Activated CD4-positive, alpha-beta memory T cell treated with anti-CD3 and anti-CD28 coated beads for 36 hours (primary cell): ENCODE measurements around the gene TIGD3. TPM values are rescaled to one million over a fixed set of nuclear protein-coding genes. Genes with fewer than 3 reads are reported as not detected.
"Not testable (repeated sequence)": the region's sequence is repeated elsewhere in the genome, so short reads cannot be mapped to it uniquely, and the experiment has no call there.

Experiments used
- CTCF ChIA-PET: fragments of 350-600 bp; sonication (Branson Sonifier 250); formaldehyde crosslinking; loops from one replicate; lab custom pipeline; 2021; ENCODE audit warnings: antibody characterized with exemption, inconsistent platforms; lab: Charles Lee
- POLR2A ChIA-PET: fragments of 350-600 bp; sonication (Branson Sonifier 250); formaldehyde crosslinking; loops from one replicate; lab custom pipeline; 2021; ENCODE audit warnings: antibody characterized with exemption; lab: Charles Lee
- DNase-seq: peaks from one replicate; pipeline ENCODE4 v3.0.0-alpha.2; 2020
- H3K27ac Mint-ChIP-seq: one replicate; pipeline ENCODE4 v1.8.0; 2021; ENCODE audit warnings: mixed read lengths
- H3K27me3 Mint-ChIP-seq: one replicate; pipeline ENCODE4 v1.8.0; 2021; ENCODE audit warnings: mixed read lengths
- H3K36me3 Mint-ChIP-seq: one replicate; pipeline ENCODE4 v1.8.0; 2021; ENCODE audit warnings: mixed read lengths
- H3K4me1 Mint-ChIP-seq: one replicate; pipeline ENCODE4 v1.8.0; 2021; ENCODE audit warnings: low read depth, mixed read lengths
- H3K4me3 Mint-ChIP-seq: one replicate; pipeline ENCODE4 v1.8.0; 2021; ENCODE audit warnings: mild to moderate bottlenecking, mixed read lengths
- H3K9me3 Mint-ChIP-seq: one replicate; pipeline ENCODE4 v1.8.0; 2021; ENCODE audit warnings: mixed read lengths
- intact Hi-C: fragments of 100-400 bp; cut with micrococcal nuclease; formaldehyde crosslinking; loops from one replicate; pipeline ENCODE4 v1.15.1; 2023
- total RNA-seq, 2 experiments: library from RNA; stranded (reverse); gene quantifications; one replicate each; pipeline ENCODE4 v1.2.3, GENCODE V29; 2021

Gene TIGD3
- total RNA-seq, 2 experiments from 2014 or later, result 0.73 to 1.00 TPM

DNA sequence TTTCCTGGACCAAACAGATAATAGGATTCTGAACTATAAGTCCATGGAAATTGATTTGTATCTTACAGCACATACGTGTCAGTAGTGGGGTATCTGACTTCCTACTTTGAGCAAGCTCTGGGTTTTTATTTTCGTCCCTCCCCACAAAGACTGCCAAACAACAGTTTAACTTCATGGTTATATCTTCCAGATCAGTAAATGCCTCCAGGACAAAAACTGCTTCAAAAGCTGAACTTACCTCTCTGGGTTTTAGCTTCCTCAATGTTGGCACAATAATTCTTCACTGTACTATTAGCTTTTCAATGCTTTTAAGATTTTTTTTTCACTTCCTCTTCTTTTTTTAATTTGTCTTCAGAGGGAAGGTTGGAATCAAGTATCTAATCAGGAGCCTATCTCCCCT lies 25.1 kb upstream of the TIGD3 start:
- H3K27me3 Mint-ChIP-seq, result peaks cover 3% of the 10 kb centered on the region
- no peak overlapping the region for H3K4me3 Mint-ChIP-seq
- ChIA-PET POLR2A (interaction anchor here (0.5 to 1.0 kb wide), 5 partner anchors 51 to 508 kb away, joined by 3 to 6 read pairs (median 3); no protein-coding TSS in a partner anchor), CTCF (interaction anchor here (0.6 to 9.1 kb wide), 58 partner anchors 10 to 1056 kb away, joined by 3 to 184 read pairs (median 5); partner anchors contain the start of genes CDC42EP2, FAU, FRMD8 and MRPL49)
- intact Hi-C loops, result no loop called here
- H3K36me3 Mint-ChIP-seq, result peaks cover 2% of the 10 kb centered on the region
- H3K9me3 Mint-ChIP-seq, result no peaks in the 10 kb centered on the region
- H3K4me1 Mint-ChIP-seq, result peaks cover 7% of the 10 kb centered on the region
- H3K27ac Mint-ChIP-seq, result no peak overlapping the region
- DNase-seq, result no peak

DNA sequence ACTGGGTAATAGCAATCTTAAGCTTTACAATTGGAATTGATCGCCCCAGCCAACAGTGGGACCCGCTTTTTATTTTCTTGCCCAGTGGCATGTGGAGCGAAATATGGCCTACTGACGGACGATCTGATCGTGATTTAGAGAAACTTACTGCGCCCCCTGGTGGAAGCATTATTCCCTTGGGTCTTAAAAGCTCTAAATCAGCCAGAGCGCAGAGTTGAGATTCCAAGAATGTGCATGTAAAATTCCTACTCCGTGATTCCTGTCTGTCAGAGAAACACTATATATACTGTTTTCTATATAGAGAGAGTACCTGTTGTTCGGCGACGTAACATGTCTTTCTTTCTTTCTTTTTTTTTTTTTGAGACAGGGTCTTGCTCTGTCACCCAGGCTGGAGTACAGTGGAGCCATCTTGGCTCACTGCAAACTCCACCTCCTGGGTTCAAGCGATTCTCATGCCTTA lies 24.6 kb upstream of the TIGD3 start:
- POLR2A ChIA-PET, result interaction anchor here (0.5 to 1.0 kb wide), 5 partner anchors 50 to 509 kb away, joined by 3 to 6 read pairs (median 3); no protein-coding TSS in a partner anchor
- CTCF ChIA-PET, result interaction anchor here (0.6 to 9.1 kb wide), 60 partner anchors 9 to 365 kb away, joined by 3 to 184 read pairs (median 4); partner anchors contain the start of genes CDC42EP2, FAU, FRMD8 and MRPL49
- Mint-ChIP-seq H3K36me3 (peaks cover 2% of the 10 kb centered on the region), H3K4me1 (peaks cover 12% of the 10 kb centered on the region), H3K4me3 (no peak overlapping the region), H3K27me3 (peaks cover 3% of the 10 kb centered on the region), H3K27ac (no peak overlapping the region), H3K9me3 (no peaks in the 10 kb centered on the region)
- intact Hi-C loops, result loop anchor here (2.0 to 5.0 kb wide), 3 partner anchors 15 to 478 kb away; partner anchors contain the start of gene CDC42EP2
- DNase-seq, result peak; percentile 88

DNA sequence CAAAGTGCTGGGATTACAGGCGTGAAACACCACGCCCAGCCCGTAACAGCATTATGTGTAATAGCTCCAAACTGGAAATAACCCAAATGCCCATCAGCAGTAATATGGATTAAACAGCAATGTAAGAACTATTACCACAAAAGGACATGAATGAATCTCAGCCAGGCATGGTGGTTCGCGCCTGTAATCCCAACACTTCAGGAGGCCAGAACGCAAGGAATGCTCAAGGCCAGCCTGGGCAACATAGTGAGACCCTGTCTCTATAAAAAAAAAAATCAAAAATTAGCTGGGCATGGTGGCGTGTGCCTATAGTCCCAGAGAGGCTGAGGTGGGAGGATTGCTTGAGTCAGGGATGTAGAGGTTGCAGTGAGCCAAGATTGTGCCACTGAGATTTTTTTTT lies 24.0 kb upstream of the TIGD3 start:
- H3K4me1 Mint-ChIP-seq, result peaks cover 18% of the 10 kb centered on the region

DNA sequence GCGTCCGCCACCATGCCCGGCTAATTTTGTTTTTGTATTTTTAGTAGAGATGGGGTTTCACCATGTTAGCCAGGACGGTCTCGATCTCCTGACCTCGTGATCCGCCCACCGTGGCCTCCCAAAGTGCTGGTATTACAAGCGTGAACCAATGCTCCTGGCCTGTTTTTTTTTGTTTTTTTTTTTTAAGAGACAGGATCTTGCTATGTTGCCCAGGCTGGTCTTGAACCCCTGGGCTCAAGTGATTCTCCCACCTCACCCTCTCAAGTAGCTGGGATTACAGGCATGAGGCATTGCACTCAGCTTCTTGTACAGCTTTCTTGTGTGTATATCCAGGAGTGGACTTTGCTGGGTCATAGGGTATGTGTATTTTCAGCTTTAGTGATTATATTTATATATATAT lies 22.0 kb upstream of the TIGD3 start:
- CTCF ChIA-PET, result interaction anchor here (0.6 to 9.1 kb wide), 11 partner anchors 18 to 249 kb away, joined by 3 to 184 read pairs (median 4); partner anchors contain the start of genes CDC42EP2, CDCA5, SCYL1 and ZFPL1
- intact Hi-C loops, result loop anchor here (5.0 kb wide), 2 partner anchors 55 to 480 kb away; no protein-coding TSS in a partner anchor
- POLR2A ChIA-PET, result interaction anchor here (1.2 to 4.8 kb wide), 5 partner anchors 17 to 170 kb away, joined by 3 to 23 read pairs (median 4); partner anchors contain the start of genes CAPN1, CDC42EP2 and POLA2
- H3K36me3 Mint-ChIP-seq, H3K9me3 Mint-ChIP-seq, DNase-seq, H3K27ac Mint-ChIP-seq, H3K4me3 Mint-ChIP-seq, H3K27me3 Mint-ChIP-seq: not testable (repeated sequence)
- peaks cover 24% of the 10 kb centered on the region for H3K4me1 Mint-ChIP-seq

More for the DNA sequence above, 24.0 kb upstream of the TIGD3 start:
- peaks cover 1% of the 10 kb centered on the region for H3K27me3 Mint-ChIP-seq
- no peak overlapping the region for H3K27ac Mint-ChIP-seq
- POLR2A ChIA-PET, result interaction anchor here (0.7 to 1.0 kb wide), 2 partner anchors 50 kb away, joined by 3 read pairs; no protein-coding TSS in a partner anchor
- H3K4me3 Mint-ChIP-seq, result no peak overlapping the region
- peaks cover 4% of the 10 kb centered on the region for H3K36me3 Mint-ChIP-seq
- CTCF ChIA-PET, result interaction anchor here (0.6 to 9.1 kb wide), 43 partner anchors 9 to 222 kb away, joined by 3 to 184 read pairs (median 6); partner anchors contain the start of genes CDC42EP2, FAU, FRMD8 and MRPL49
- no peaks in the 10 kb centered on the region for H3K9me3 Mint-ChIP-seq
- intact Hi-C loops, result loop anchor here (2.0 to 5.0 kb wide), 3 partner anchors 16 to 478 kb away; partner anchors contain the start of gene CDC42EP2
- DNase-seq, result no peak

DNA sequence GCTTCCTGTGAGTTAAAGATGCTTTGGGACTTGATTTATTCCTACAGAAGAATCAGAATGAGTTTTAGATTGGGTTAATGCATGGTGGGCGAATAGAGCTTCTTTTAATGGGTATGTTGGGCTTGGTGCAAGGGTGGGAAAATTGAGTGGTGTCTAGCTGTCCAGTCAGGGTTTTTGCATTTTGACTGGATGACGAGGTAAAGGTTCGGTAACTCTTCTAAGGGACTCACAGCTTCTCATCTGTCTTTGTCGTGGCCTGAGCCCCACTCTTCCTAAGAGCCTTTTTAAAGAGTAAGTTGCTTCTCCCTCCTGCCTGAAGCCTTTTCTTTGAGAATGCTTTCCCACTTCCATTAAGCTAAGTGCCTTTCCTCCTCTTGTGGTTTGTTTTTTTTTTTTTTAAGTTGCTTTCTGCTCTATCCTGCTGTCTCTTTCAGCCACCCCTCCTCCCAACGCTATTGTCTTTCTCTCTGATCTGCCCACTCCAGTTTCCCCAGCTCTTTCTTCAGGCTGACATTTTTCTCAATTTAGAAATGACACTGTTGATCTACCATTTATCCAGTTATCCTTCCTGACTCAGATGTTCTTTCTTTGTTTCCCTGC lies 19.8 kb upstream of the TIGD3 start:
- Mint-ChIP-seq H3K4me1 (peaks cover 36% of the 10 kb centered on the region), H3K36me3 (peaks cover 11% of the 10 kb centered on the region), H3K27ac (peak overlapping the region; percentile 87), H3K9me3 (no peaks in the 10 kb centered on the region), H3K4me3 (peak overlapping the region; percentile 86), H3K27me3 (no peaks in the 10 kb centered on the region)
- POLR2A ChIA-PET, result interaction anchor here (0.6 to 4.8 kb wide), 12 partner anchors 50 to 326 kb away, joined by 3 to 23 read pairs (median 4); partner anchors contain the start of genes MALAT1, POLA2 and VPS51
- intact Hi-C loops, result loop anchor here (1.0 to 5.0 kb wide), 5 partner anchors 20 to 482 kb away; partner anchors contain the start of genes POLA2, SLC25A45 and TIGD3
- no peak for DNase-seq
- CTCF ChIA-PET, result interaction anchor here (0.7 to 9.1 kb wide), 5 partner anchors 15 to 488 kb away, joined by 3 to 184 read pairs (median 6); partner anchors contain the start of gene CDC42EP2

DNA sequence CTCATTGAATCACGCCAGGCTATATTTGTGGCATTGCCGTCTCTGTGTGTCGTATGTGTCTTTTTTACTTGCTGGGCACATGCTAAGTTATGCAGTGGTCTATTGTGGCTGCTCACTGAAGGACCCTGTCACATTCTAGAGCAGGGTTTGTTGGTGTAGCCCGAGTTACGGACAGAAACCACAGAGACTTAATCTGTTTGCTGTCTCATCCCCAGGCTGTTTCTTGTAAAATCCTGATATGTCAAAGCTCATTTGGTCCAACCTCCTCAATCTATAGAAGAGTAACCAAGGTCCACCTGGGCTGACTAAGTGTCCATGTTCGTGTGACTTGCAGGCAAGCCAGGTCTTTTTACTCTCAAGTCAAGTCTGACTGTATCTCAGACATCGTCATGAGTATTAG lies 15.9 kb upstream of the TIGD3 start:
- ChIA-PET POLR2A (no interaction called here), CTCF (interaction anchor here (1.7 to 2.0 kb wide), 3 partner anchors 9 to 23 kb away, joined by 4 to 16 read pairs (median 5); no protein-coding TSS in a partner anchor)
- intact Hi-C loops, result no loop called here
- H3K27ac Mint-ChIP-seq, result peak overlapping the region; percentile 65
- H3K4me3 Mint-ChIP-seq, result no peak overlapping the region
- no peaks in the 10 kb centered on the region for H3K9me3 Mint-ChIP-seq
- H3K4me1 Mint-ChIP-seq, result peaks cover 37% of the 10 kb centered on the region
- H3K27me3 Mint-ChIP-seq, result no peaks in the 10 kb centered on the region
- H3K36me3 Mint-ChIP-seq, result peaks cover 26% of the 10 kb centered on the region
- no peak for DNase-seq

DNA sequence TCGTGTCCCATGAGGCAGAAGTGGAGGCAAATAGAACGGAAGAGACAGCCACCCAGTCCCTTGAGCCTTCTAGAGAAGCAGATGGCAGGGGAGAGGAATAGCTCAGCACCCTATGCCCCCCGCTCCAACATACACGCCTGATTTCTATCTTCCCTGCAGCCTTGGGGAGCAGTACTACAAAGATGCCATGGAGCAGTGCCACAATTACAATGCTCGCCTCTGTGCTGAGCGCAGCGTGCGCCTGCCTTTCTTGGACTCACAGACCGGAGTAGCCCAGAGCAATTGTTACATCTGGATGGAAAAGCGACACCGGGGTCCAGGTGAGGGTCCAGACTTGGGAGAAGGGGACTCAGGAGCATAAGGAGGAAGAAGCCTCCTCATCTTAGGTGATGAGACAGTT lies 14.3 kb upstream of the TIGD3 start:
- Mint-ChIP-seq H3K4me3 (no peak overlapping the region), H3K36me3 (peaks cover 35% of the 10 kb centered on the region), H3K9me3 (no peaks in the 10 kb centered on the region), H3K4me1 (peaks cover 29% of the 10 kb centered on the region), H3K27me3 (no peaks in the 10 kb centered on the region), H3K27ac (no peak overlapping the region)
- ChIA-PET POLR2A (no interaction called here), CTCF (interaction anchor here (2.0 kb wide), 1 partner anchor 11 kb away, joined by 16 read pairs; no protein-coding TSS in a partner anchor)
- DNase-seq, result no peak
- intact Hi-C loops, result no loop called here

DNA sequence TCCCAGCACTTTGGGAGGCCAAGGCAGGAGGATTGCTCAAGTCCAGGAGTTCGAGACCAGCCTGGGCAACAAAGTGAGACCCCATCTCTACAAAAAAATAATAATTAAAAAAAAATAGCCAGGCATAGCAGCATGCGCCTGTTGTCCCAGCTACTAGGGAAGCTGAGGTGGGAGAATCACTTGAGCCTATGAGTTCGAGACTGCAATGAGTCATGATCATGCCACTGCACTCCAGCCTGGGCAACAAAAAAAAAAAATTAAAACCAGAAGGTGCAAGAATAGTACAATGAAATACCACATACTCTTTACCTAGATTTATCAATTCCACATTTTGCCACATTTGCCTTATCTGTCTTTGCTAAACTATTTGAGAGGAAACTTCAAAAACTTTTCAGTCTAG lies 12.7 kb upstream of the TIGD3 start:
- ChIA-PET CTCF (interaction anchor here (3.8 kb wide), 1 partner anchor 13 kb away, joined by 18 read pairs; no protein-coding TSS in a partner anchor), POLR2A (no interaction called here)
- Mint-ChIP-seq H3K36me3 (peaks cover 43% of the 10 kb centered on the region), H3K27ac (no peak overlapping the region), H3K9me3 (no peaks in the 10 kb centered on the region), H3K4me1 (peaks cover 23% of the 10 kb centered on the region), H3K27me3 (no peaks in the 10 kb centered on the region), H3K4me3 (no peak overlapping the region)
- DNase-seq, result no peak
- intact Hi-C loops, result no loop called here

DNA sequence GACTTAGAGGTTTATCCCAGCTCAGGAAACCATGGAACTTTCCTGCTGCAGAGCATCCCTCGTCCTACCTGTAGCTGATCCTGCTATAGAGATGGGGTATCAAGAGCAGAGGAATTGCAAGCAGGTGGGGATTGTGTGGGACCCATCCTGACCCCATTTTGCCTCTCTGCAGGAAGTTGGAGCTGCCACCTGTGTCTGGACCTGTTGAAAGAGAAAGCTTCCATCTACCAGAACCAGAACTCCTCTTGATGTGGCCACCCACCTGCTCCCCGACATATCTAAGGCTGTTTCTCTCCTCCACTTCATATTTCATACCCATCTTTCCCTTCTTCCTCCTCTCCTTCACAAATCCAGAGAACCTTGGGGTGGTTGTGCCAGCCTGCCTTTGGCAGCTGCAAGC lies 3.0 kb upstream of the TIGD3 start:
- Mint-ChIP-seq H3K27ac (peak overlapping the region; percentile 18), H3K27me3 (no peaks in the 10 kb centered on the region), H3K36me3 (peaks cover 20% of the 10 kb centered on the region), H3K4me3 (no peak overlapping the region), H3K9me3 (no peaks in the 10 kb centered on the region), H3K4me1 (peaks cover 12% of the 10 kb centered on the region)
- intact Hi-C loops, result no loop called here
- ChIA-PET POLR2A (interaction anchor here (1.0 to 1.6 kb wide), 2 partner anchors 18 to 73 kb away, joined by 4 to 5 read pairs; partner anchors contain the start of gene DPF2), CTCF (interaction anchor here (0.6 to 3.6 kb wide), 6 partner anchors 18 to 159 kb away, joined by 3 to 15 read pairs (median 4); partner anchors contain the start of gene DPF2)
- no peak for DNase-seq

DNA sequence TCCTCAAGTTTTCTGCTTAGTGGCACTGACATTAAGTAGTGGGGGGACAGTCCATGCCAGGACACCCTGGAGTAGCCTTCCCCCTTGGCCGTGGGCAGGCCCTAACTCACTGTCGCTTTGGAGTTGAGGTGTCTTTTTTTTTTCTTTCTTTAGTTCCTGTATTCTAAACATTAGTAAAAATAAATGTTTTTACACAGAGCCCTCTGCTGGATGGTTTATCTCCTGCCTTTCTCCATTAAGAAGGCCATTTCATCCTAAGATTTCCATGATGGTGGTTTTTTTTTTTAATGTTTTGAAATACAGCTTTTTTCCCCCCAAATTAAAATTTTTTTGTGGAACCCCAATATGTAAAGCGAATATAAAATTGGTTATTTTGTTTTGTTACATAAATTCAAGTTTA lies 1.8 kb upstream of the TIGD3 start:
- Mint-ChIP-seq H3K36me3 (peaks cover 18% of the 10 kb centered on the region), H3K4me3 (no peak overlapping the region), H3K27ac (no peak overlapping the region), H3K4me1 (peaks cover 12% of the 10 kb centered on the region), H3K27me3 (no peaks in the 10 kb centered on the region), H3K9me3 (no peaks in the 10 kb centered on the region)
- intact Hi-C loops, result no loop called here
- POLR2A ChIA-PET, result no interaction called here
- no peak for DNase-seq
- CTCF ChIA-PET, result interaction anchor here (1.4 to 3.6 kb wide), 4 partner anchors 9 to 37 kb away, joined by 3 to 15 read pairs (median 8); no protein-coding TSS in a partner anchor

DNA sequence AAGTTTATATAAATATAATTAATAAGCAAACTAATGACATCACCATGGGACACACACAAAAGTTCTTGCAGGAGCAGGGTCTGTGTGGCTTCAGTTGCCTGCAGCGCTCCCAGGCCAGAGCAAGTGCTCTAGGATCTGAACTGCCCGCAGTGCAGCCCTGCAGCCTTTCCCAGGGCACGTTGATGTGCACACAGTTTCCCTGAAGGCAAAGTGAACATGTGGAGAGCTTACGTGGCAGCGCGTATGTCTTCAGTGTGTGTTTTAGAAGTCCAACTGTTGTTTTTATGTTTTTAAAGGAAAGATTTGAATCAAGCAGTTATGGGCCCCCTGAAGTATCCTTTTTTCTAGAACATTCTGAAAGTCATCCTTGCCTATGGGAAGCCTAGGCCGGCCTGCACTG lies 1.2 kb upstream of the TIGD3 start:
- H3K4me3 Mint-ChIP-seq, result peak overlapping the region; percentile 18
- no peaks in the 10 kb centered on the region for H3K9me3 Mint-ChIP-seq
- ChIA-PET POLR2A (no interaction called here), CTCF (interaction anchor here (1.2 to 3.6 kb wide), 5 partner anchors 9 to 188 kb away, joined by 3 to 15 read pairs (median 5); no protein-coding TSS in a partner anchor)
- intact Hi-C loops, result no loop called here
- H3K27ac Mint-ChIP-seq, result no peak overlapping the region
- no peaks in the 10 kb centered on the region for H3K27me3 Mint-ChIP-seq
- peaks cover 12% of the 10 kb centered on the region for H3K4me1 Mint-ChIP-seq
- H3K36me3 Mint-ChIP-seq, result peaks cover 17% of the 10 kb centered on the region
- DNase-seq, result no peak
